ENCODE measurements around the gene MRPS5. TPM values are rescaled to one million over a fixed set of nuclear protein-coding genes. Genes with fewer than 3 reads are reported as not detected.

MRPS5 gene
- total RNA-seq, 1 donor from 2014 or later = 88.2 TPM

DNA sequence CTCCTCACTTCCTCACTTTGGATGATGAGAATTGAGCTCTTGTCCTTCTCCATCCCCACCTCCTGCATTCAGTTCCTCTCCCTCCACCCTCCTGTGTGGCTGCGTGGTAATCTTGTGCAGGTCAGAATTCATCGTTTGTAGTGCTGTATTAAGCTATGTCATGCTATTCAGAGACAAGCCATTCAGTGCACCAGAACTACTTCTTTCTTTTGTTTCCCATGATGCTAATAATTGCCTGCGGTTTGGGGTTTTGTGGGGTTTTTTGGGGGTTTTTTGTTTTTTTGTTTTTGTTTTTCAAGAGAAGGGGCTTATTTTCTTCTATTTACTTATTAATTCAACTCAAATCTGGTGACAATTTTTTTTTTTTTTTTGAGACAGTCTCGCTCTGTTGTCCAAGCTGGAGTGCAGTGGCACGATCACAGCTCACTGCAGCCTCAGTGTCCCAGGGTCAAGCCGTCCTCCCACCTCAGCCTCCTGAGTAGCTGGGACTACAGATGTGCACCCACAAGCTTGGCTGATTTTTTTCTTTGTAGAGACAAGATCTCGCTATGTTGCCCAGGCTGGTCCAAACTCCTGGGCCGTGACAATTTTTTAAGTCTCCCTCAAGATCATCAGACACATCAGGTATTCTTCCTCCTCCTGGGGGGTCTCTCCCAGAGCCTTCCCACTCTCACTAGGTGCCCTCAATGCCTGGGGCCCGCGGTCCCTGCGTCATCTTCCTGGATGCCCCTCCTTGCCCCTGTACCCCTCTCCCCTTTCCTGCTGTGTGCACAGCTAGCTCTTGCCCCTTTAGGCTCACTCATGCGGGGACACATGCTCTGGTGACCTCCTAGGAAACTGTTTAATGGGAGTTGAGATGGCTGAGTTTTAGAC is 58.3 kb downstream of the MRPS5 start:
- DNase-seq (no peak), ATAC-seq (no peak)
- intact Hi-C loops (cut with micrococcal nuclease) = no loop called here

GRCh38 chr2:95062242-95063085 is 59.1 kb downstream of the MRPS5 start:
- ATAC-seq = no peak

DNA sequence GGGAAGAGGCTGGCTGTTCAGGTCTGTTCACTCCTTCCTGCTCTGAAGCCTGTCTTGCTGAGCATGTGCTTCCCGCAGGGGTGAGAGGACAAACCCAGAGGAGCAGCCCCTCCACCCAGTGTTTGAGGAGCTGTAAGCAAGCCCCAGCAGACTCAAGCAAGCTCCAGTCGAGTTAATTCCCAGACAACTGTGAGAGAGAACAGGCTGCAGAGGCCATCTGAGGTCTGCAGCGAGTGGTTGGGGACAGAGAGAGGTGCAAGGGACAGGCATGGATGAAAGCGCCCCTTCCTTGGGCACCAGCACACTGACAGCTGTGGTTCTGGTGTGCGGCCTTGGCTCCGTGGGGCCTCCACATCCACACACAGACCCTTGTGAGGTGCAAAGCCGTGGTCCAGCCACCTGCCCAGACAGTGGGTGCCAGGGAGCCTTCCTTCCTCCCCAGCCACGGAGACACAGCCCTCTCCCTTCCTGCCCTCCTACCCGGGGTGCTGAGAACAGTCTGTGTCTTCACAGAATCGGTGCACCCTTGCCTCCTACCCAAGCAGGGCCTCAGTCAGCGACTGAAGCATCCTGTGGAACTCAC is 59.9 kb downstream of the MRPS5 start:
- DNase-seq = no peak
- intact Hi-C loops (cut with micrococcal nuclease) = no loop called here
- ATAC-seq = no peak

More at GRCh38 chr2:95062242-95063085, 59.1 kb downstream of the MRPS5 start:
- DNase-seq = no peak
- intact Hi-C loops (cut with micrococcal nuclease) = no loop called here

GRCh38 chr2:95061119-95061512 is 60.5 kb downstream of the MRPS5 start:
- intact Hi-C loops (cut with micrococcal nuclease) = no loop called here
- ATAC-seq (no peak), DNase-seq (no peak)

DNA sequence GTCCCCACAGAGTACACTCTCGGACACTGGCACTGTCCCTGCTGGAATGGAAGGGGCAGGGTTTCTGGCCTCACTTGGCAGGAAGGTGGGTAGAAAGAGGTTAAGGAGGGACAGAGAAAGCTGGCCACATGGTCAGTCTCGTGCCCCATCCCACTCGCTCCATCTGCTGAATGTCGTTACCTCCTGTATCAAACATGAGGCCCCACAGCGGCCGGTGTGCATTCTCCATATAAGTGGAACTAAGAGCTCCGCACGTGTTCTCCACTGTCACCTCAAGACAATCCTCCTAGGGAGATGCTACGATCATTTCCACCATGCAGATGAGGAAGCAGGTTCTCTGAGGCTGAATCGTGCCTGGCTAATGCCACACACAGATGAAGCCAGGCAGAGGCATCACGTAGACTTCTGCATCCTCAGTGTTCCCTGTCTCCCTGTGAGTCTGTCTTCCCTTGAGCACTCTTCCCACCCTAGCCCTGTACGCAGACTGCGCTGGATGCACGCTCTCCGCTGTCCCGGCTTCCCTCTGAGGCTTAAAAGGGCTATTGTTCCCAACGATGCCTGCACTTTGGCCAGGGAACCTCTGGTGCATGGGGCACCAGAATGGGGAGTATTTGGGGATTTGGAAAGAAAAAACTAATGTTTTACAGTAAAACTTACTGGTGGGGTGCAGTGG is 61.0 kb downstream of the MRPS5 start:
- ATAC-seq = no peak
- no peak for DNase-seq
- intact Hi-C loops (cut with micrococcal nuclease) = no loop called here

DNA sequence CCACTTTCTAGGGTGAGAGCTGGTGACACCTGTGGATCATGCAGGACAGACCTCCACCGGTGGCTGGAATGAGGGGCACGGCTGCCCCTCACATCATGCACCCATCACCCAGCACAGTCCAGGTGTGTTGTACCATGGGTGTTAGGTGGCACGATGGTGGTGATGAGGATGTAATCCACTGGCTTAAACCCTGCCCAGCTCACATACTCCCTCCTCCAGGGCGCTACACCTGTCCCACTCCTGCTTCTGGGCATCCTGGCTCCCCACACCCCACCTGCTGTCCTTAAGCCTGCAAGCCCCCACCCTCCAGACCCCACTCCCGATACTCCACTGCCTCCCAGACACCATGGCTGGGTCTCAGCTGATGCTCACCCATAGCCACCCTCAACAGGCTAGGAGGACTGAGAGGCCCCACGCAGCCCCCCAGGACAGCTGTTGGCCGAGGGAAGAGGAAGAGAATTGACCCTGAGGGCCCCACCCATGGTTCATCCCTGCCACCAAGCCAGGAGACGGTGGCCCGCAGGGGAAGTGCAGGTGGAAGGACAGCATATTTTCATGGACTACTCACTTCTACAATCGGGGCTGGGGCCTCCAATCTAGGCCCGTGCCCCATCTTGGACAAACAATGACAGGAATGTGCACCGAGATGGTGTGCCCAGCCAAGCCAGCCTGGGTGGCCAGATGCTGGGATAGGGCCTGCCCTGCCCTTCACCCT is 61.8 kb downstream of the MRPS5 start:
- intact Hi-C loops (cut with micrococcal nuclease) = no loop called here
- ATAC-seq (no peak), DNase-seq (no peak)

DNA sequence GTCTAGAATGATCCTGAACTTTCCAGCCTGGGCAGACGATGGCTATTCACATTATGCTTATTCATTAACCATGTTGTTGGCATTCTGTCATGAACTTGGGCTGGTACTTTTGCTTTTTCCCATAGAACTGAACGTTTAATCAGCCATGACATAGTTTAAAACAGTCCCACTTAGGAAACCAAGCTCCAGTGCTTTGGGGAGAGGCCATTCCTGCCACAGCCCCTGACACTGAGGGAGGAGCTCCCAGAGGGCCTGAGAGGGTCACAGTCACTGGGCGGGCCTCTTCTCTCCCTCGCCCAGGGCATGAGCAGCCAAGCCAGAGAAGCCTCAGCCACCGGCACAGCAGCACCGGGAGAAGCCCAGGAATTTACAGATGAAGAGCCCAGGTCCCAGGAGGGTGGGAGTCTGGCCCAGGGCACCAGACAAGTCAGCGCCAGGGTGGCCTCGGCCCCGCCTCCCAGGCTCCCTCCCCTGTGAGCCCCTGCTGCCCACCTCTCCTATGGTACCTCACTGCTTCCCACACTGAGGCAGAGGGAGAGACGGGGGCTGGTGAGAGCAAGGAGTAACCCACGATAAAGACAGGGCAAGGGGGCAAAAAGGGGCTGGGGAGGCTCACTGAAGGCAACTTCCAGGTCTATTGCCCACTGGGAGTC is 62.5 kb downstream of the MRPS5 start:
- no peak for DNase-seq
- no peak for ATAC-seq
- intact Hi-C loops (cut with micrococcal nuclease) = no loop called here

- no peak for DNase-seq
- intact Hi-C loops (cut with micrococcal nuclease) = no loop called here
- ATAC-seq = no peak
These were observed 63.1 kb downstream of the MRPS5 start for GRCh38 chr2:95058466-95058988.

DNA sequence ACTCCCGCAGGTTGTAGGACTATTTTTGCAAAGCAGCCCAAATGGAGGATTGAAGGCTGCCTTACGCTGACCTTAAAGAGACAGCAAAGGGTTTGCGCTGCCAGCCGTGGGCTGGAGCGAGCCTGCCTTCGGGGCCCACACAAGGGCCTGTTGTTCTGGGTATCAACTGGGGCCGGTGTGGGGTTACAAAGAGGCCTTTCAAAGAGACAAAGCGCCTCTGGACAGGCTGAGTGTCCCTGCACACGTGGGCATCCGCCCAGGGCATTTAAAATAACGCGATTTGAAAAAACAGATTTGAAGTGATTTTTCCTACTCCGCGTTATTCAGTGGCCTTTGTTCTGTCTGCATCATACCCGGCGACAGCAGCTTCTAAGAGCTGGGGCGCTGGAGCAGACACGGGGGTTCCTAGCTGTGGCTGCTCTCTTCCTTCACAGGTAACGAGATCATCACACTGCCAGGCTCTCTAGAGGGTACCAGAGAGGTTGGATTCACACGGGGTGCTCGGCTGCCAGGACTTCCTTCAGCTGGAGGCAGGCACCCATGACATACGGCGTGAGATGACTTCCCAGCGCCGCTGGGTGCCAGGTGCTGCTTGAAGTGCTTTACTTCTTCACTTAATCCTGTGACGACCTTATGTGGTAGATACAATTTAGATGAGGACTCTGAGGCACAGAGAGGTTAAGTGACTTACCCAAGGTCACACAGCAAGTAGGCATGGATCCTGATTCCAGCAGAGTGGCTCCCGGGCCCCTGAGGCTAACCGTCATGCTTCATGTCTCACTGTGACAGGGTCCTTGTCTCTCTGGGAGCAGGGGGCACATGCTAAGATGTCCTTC is 63.9 kb downstream of the MRPS5 start:
- no peak for DNase-seq
- intact Hi-C loops (cut with micrococcal nuclease) = no loop called here
- ATAC-seq = peak; percentile 27

GRCh38 chr2:95056461-95057459 is 64.8 kb downstream of the MRPS5 start:
- intact Hi-C loops (cut with micrococcal nuclease) = no loop called here
- DNase-seq (no peak), ATAC-seq (no peak)

GRCh38 chr2:95056044-95056443 is 65.6 kb downstream of the MRPS5 start:
- intact Hi-C loops (cut with micrococcal nuclease) = no loop called here
- DNase-seq (no peak), ATAC-seq (no peak)

GRCh38 chr2:95055262-95055661 is 66.3 kb downstream of the MRPS5 start:
- DNase-seq = no peak
- ATAC-seq = no peak
- intact Hi-C loops (cut with micrococcal nuclease) = no loop called here

- no peak for DNase-seq
- intact Hi-C loops (cut with micrococcal nuclease) = no loop called here
- no peak for ATAC-seq
These were observed 67.6 kb downstream of the MRPS5 start for GRCh38 chr2:95054016-95054415.

DNA sequence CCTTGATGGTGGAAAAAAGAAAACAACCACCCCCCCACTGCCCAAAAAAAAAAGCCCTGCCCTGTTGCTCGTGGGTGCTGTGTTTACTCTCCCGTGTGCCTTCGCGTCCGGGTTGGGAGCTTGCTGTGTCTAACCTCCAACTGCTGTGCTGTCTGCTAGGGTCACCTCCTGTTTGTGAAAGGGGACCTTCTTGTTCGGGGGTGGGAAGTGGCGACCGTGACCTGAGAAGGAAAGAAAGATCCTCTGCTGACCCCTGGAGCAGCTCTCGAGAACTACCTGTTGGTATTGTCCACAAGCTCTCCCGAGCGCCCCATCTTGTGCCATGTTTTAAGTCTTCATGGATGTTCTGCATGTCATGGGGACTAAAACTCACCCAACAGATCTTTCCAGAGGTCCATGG is 68.1 kb downstream of the MRPS5 start:
- intact Hi-C loops (cut with micrococcal nuclease) = no loop called here
- ATAC-seq = peak; percentile 42
- no peak for DNase-seq

DNA sequence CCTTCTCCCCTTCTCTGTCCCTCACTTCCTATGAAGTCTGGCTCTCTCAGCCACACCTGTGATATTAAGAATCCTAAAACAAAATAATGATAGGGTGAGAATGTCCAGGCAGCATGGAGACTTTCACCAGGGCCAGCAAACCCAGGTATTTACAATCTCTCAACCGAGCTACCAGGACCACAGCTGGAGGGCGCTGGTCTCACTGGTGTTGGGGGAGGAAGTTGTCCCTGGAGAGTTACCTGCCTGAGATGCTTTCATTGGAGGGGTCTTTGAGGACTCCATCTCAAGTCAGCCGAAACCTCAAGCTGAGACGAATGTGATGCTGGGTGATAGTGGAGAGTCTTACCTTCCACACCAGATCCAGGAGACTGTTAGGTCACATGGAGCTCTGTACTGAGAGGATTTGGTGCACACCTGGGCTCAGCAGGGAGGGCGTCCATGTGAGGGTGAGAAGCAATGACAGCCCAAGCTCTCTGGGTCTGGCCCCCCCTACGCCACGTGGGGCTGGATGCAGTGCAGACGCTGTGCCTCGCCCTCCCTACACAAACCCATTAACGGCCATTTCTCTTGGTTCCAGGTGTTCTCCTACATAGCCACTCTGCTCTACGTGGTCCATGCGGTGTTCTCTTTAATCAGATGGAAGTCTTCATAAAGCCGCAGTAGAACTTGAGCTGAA is 68.7 kb downstream of the MRPS5 start:
- DNase-seq (no peak), ATAC-seq (no peak)
- intact Hi-C loops (cut with micrococcal nuclease) = no loop called here

DNA sequence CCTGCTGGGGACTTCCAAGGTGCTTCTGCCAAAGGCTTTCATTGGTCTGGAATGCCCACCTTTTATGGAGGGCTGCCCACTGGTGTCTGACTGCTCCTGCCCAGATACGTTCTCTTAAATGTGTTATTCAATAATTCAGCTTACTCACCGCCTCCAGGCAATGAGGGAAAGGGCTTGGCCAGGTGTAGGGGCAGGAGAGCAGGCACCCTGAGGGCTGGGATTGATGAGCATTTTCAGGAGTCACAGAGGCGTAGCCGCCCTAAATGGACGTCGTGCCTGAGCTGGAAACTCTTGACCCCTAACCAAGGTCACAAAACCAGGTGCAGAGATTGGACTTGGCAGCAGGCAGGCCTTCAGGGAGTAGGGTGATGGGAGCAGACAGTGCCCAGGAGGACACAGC is 69.3 kb downstream of the MRPS5 start:
- intact Hi-C loops (cut with micrococcal nuclease) = no loop called here
- no peak for ATAC-seq
- DNase-seq = no peak

Measured in left ventricle myocardium superior (tissue), 1 donor.